ENCODE results near the gene CUL1.

The CUL1 gene

DNA sequence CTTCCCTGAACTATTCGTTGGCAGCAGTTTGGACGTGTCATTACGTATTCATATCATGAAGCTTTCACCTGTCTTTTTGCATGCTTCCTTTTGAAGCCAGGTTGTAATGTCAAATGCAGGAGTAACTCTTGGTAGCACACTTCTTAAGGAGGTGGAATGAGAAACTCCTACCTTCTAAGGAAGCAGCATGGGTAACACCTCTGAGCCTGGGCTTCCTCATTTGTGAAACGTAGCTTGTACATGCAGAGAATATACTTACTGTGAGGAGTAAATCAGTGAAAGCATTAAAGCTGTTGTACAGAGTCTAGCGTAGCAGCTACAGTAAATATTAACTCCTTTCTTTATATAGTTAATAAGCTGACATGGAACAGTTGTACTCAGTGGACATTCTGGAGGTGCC is 21.1 kb downstream of the CUL1 start:
- Histone ChIP-seq H3K4me1 (ENCODE audit: control insufficient read depth, low read length) (peaks cover 13% of the 10 kb centered on the region), H3K4me2 (ENCODE audit: low read length) (no peak overlapping the region), H3K79me2 (ENCODE audit: control insufficient read depth, low read length) (peaks cover 100% of the 10 kb centered on the region), H3K36me3 (ENCODE audit: control insufficient read depth, low read length) (peaks cover 17% of the 10 kb centered on the region), H3K9me3 (ENCODE audit: control insufficient read depth, insufficient read depth, low read length) (no peaks in the 10 kb centered on the region), H3K27ac (ENCODE audit: low read depth, low read length) (no peak overlapping the region), H4K20me1 (ENCODE audit: control insufficient read depth, insufficient read depth, low read depth, low read length) (peaks cover 81% of the 10 kb centered on the region), H3K27me3 (ENCODE audit: control insufficient read depth, low read length) (no peaks in the 10 kb centered on the region), H3K4me3 (ENCODE audit: low read length) (no peak overlapping the region), H3F3A (ENCODE audit: control insufficient read depth, insufficient read depth) (no peaks in the 10 kb centered on the region), H3K9me2 (replicated peaks; ENCODE audit: control insufficient read depth, low read length) (no peaks in the 10 kb centered on the region)
- TF ChIP-seq, protein P1, sequence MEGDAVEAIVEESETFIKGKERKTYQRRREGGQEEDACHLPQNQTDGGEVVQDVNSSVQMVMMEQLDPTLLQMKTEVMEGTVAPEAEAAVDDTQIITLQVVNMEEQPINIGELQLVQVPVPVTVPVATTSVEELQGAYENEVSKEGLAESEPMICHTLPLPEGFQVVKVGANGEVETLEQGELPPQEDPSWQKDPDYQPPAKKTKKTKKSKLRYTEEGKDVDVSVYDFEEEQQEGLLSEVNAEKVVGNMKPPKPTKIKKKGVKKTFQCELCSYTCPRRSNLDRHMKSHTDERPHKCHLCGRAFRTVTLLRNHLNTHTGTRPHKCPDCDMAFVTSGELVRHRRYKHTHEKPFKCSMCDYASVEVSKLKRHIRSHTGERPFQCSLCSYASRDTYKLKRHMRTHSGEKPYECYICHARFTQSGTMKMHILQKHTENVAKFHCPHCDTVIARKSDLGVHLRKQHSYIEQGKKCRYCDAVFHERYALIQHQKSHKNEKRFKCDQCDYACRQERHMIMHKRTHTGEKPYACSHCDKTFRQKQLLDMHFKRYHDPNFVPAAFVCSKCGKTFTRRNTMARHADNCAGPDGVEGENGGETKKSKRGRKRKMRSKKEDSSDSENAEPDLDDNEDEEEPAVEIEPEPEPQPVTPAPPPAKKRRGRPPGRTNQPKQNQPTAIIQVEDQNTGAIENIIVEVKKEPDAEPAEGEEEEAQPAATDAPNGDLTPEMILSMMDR (IDR thresholded peaks at IDR 0.05; ENCODE audit: low read depth, low read length, poor library complexity, severe bottlenecking) = no peak

DNA sequence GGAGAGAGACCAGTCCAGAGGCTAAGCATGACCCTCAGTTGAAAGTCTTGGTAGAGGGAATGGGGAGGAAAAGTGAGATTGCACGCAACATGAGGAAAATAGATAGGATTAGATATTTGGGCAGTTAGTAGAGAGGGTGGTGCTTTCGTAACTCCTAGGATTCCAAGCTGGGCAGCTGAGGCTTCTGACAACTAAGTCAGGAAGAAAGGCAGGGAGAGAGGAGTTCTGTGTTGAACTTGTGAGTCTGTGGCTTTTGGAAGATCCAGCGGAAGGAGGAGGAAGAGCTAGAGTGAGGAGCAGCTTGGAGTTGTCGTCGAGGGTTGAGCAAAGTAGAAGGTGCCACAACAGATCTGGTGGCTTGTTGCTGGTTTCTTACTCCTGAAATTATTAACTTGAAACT is 21.8 kb downstream of the CUL1 start:
- Histone ChIP-seq H3K27ac (ENCODE audit: low read depth, low read length) (no peak overlapping the region), H3K36me3 (ENCODE audit: control insufficient read depth, low read length) (peaks cover 10% of the 10 kb centered on the region), H3F3A (ENCODE audit: control insufficient read depth, insufficient read depth) (no peaks in the 10 kb centered on the region), H3K9me2 (replicated peaks; ENCODE audit: control insufficient read depth, low read length) (no peaks in the 10 kb centered on the region), H3K4me1 (ENCODE audit: control insufficient read depth, low read length) (peaks cover 8% of the 10 kb centered on the region), H3K79me2 (ENCODE audit: control insufficient read depth, low read length) (peaks cover 100% of the 10 kb centered on the region), H3K4me3 (ENCODE audit: low read length) (no peak overlapping the region), H3K4me2 (ENCODE audit: low read length) (no peak overlapping the region), H3K9me3 (ENCODE audit: control insufficient read depth, insufficient read depth, low read length) (no peaks in the 10 kb centered on the region), H3K27me3 (ENCODE audit: control insufficient read depth, low read length) (no peaks in the 10 kb centered on the region), H4K20me1 (ENCODE audit: control insufficient read depth, insufficient read depth, low read depth, low read length) (peaks cover 81% of the 10 kb centered on the region)
- no peak for TF ChIP-seq EZH2phosphoT487 (IDR thresholded peaks at IDR 0.05; ENCODE audit: borderline replicate concordance, low read length)
- TF ChIP-seq, protein P1 (IDR thresholded peaks at IDR 0.05; ENCODE audit: low read depth, low read length, poor library complexity, severe bottlenecking) = no peak

DNA sequence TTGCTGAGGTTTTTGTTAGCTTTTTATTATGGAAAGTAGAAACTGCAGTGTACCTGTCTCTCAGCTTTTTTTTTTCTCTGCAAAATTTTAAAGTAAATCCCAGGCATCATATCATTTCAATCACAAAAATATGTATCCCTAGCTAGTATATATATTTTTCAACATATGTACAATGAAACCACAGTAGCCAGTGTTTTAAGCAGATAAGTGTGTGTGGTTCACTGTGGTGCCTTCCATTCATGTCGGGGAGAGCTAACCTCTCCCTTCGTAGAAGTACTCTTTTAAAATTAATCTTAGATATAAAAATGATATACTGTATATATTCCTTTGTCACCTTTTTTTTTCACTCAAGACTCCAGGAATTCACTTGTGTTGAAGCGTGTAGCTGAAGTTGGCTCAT is 22.7 kb downstream of the CUL1 start:
- H3K9me2 ChIP-seq (replicated peaks; ENCODE audit: control insufficient read depth, low read length) = no peaks in the 10 kb centered on the region
- peaks cover 76% of the 10 kb centered on the region for H4K20me1 ChIP-seq (ENCODE audit: control insufficient read depth, insufficient read depth, low read depth, low read length)
- H3F3A ChIP-seq (ENCODE audit: control insufficient read depth, insufficient read depth) = no peaks in the 10 kb centered on the region
- H3K27ac ChIP-seq (ENCODE audit: low read depth, low read length) = no peak overlapping the region
- H3K36me3 ChIP-seq (ENCODE audit: control insufficient read depth, low read length) = peaks cover 5% of the 10 kb centered on the region; the same call in 1 of the 2 replicates
- peaks cover 7% of the 10 kb centered on the region; the same call in 1 of the 2 replicates for H3K4me1 ChIP-seq (ENCODE audit: control insufficient read depth, low read length)
- H3K4me2 ChIP-seq (ENCODE audit: low read length) = no peak overlapping the region
- no peaks in the 10 kb centered on the region for H3K27me3 ChIP-seq (ENCODE audit: control insufficient read depth, low read length)
- H3K9me3 ChIP-seq (ENCODE audit: control insufficient read depth, insufficient read depth, low read length) = no peaks in the 10 kb centered on the region
- TF ChIP-seq, protein P1 (IDR thresholded peaks at IDR 0.05; ENCODE audit: low read depth, low read length, poor library complexity, severe bottlenecking) = no peak
- no peak for TF ChIP-seq EZH2phosphoT487 (IDR thresholded peaks at IDR 0.05; ENCODE audit: borderline replicate concordance, low read length)
- no peak overlapping the region for H3K4me3 ChIP-seq (ENCODE audit: low read length)
- peaks cover 100% of the 10 kb centered on the region for H3K79me2 ChIP-seq (ENCODE audit: control insufficient read depth, low read length)
